GM12872 (cell line): ENCODE data around the gene CCL1.

Experiments
- TF ChIP-seq, protein P1 (sequence below): IDR thresholded peaks from 3 replicates; pipeline ENCODE4 v1.5.1; 2011; ENCODE audit warnings: low read depth, mild to moderate bottlenecking, low read length, moderate library complexity; ENCODE audit not compliant: insufficient read depth

The CCL1 gene

DNA sequence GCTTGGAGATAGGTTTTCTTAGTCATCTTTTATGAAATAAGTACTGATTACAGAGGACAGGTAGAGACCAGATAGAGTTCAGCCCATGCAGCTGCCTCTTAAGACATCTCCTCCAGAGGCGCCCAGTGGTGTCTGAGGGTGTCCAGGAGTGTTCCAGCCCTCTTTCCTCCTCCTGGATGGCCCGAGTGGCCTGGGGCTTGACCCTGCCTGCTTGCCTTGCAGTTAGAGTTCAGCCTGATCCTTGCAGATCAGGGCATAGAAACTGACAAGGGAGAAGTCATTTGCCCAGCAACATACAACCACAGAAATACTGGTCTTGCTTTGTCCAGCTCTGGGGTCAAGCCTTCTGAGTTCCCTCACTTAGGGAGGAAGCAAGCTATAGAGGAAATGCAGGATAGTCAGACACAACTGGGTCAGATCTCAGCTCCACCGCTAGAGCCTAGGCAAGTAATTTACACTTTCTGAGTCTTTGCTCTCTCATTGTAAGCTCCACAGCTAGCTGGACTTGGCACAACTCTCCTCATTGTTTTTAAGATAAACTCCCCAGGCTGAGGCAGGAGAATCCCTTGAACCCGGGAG, 3.6 kb upstream of the CCL1 start:
- TF ChIP-seq, protein P1, sequence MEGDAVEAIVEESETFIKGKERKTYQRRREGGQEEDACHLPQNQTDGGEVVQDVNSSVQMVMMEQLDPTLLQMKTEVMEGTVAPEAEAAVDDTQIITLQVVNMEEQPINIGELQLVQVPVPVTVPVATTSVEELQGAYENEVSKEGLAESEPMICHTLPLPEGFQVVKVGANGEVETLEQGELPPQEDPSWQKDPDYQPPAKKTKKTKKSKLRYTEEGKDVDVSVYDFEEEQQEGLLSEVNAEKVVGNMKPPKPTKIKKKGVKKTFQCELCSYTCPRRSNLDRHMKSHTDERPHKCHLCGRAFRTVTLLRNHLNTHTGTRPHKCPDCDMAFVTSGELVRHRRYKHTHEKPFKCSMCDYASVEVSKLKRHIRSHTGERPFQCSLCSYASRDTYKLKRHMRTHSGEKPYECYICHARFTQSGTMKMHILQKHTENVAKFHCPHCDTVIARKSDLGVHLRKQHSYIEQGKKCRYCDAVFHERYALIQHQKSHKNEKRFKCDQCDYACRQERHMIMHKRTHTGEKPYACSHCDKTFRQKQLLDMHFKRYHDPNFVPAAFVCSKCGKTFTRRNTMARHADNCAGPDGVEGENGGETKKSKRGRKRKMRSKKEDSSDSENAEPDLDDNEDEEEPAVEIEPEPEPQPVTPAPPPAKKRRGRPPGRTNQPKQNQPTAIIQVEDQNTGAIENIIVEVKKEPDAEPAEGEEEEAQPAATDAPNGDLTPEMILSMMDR = no peak

DNA sequence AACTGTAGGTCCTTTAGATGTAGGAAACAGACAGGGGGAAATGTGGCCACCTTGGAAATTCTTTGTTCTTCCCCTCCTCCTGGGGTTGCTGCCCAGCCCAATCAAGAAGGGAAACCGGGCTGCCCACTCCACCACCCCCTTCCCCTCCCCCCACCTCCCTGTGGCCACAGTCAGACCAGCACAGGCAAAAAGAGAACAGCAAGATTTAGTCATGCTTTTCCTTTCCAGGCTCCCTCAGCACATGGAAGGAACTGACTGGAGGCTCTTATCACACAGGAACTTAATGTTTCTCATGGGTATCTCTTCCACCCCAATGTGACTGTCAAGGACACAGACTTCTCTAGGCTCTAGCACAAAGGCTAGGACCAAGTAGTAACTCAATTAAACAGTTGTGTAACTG, 3.0 kb upstream of the CCL1 start:
- TF ChIP-seq, protein P1 = no peak

- TF ChIP-seq, protein P1 = no peak
Measured at GRCh38 chr17:34365340-34365739, 2.3 kb upstream of the CCL1 start.

GRCh38 chr17:34364751-34365150, 1.7 kb upstream of the CCL1 start:
- TF ChIP-seq, protein P1 = no peak

DNA sequence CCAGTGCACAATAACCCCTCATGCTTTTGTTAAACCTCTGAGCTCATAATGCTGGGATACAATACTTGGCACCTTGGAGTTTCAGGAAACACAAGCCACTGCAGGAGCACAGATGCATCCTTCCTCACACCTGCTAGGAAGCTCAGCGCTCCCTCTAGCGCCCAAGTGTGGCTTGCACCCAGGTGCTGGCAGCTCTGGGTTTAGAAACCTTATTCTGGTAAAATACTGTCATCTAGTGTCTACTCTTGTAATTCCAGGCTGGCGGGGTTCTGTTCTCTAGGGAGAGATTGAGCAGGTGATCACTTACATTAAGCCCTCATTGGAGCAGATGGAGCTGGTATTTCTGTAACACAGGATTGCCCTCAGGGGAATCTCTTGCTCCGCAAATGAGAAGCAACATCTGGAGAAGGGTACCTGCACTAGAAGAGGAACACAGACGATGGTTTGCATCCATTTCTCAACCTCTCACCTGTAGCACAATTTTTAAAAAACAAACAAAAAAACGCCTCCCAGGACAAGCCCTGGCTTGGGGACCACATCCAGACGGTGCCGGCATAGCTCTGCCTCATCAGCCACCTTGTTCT, 1.5 kb downstream of the CCL1 start:
- TF ChIP-seq, protein P1 = peak; percentile 100

DNA sequence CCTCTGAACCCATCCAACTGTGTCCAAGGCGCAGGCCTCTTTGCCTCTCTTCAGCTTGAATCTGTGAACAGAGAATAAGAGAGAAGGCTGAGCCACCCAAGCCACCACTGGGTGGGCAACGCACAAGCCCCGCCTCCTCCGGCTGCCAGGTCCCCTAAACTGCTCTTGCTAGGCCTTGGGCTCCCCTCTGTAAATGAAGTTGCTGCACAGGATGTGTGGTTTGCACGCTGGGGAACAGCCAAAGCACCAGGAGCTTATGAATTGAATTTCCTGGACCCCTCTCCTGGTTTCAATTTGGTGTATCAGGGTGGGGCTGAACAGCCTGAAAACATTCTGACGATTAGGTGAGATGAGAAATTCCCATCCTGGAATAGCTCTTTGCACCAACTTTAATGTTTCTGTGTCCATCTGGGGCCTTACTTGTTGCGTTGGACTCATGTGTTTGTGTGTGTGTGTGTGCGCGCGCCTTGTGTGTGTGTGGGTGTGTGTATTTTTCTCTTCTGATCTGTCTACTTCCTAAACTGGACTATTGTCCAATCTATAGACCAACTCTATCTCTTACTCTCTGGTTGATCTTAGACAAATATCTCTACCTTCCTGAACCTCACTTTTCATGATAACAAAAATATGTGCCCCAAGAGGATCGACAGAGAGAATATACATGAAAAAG, 2.3 kb downstream of the CCL1 start:
- TF ChIP-seq, protein P1 = no peak

GRCh38 chr17:34358631-34359030, 4.4 kb downstream of the CCL1 start:
- TF ChIP-seq, protein P1 = no peak
